Spleen (tissue), 11 donors: ENCODE results near the gene CACNA1A. TPM values are rescaled to one million over a fixed set of nuclear protein-coding genes. Genes with fewer than 3 reads are reported as not detected.

ENCODE experiments used
- DNase-seq: peaks from one replicate; pipeline ENCODE4 v3.0.0-alpha.2; 2020
- H3K27ac ChIP-seq, 8 donors: fragments of 200-600 bp; sonication (generic) in 7 of 8; 1 replicate in 4 of 8; 2 replicates in 4 of 8; pipeline versions ENCODE4 v1.5.0 to v1.8.0; 2016 to 2021; ENCODE audit warnings: inconsistent platforms in 4 of 8, mild to moderate bottlenecking in 4 of 8, moderate library complexity in 1 of 8
- H3K27me3 ChIP-seq, 7 donors: fragments of 200-600 bp; sonication (generic) in 6 of 7; replicated peaks in 1 of 7; 1 replicate in 4 of 7; 2 replicates in 3 of 7; pipeline versions ENCODE4 v1.5.0 to v1.8.0; 2016 to 2021; ENCODE audit warnings: inconsistent platforms in 3 of 7, mild to moderate bottlenecking in 1 of 7
- H3K36me3 ChIP-seq, 6 donors: fragments of 200-600 bp; sonication (generic) in 5 of 6; 1 replicate in 4 of 6; 2 replicates in 2 of 6; pipeline versions ENCODE4 v1.5.0 to v1.8.0; 2016 to 2021; ENCODE audit warnings: inconsistent platforms in 2 of 6
- H3K4me1 ChIP-seq, 6 donors: fragments of 200-600 bp; sonication (generic) in 5 of 6; 1 replicate in 3 of 6; 2 replicates in 3 of 6; pipeline versions ENCODE4 v1.5.0 to v1.8.0; 2016 to 2021; ENCODE audit warnings: inconsistent platforms in 3 of 6
- H3K4me3 ChIP-seq, 8 donors: fragments of 200-600 bp; sonication (generic) in 7 of 8; 1 replicate in 4 of 8; 2 replicates in 4 of 8; pipeline versions ENCODE4 v1.5.0 to v1.8.0; 2016 to 2021; ENCODE audit warnings: inconsistent platforms in 4 of 8, mild to moderate bottlenecking in 4 of 8, moderate library complexity in 2 of 8
- H3K9me3 ChIP-seq, 8 donors: fragments of 200-600 bp; sonication (generic) in 7 of 8; 1 replicate in 4 of 8; 2 replicates in 4 of 8; pipeline versions ENCODE4 v1.5.0 to v1.8.0; 2016 to 2021; ENCODE audit warnings: inconsistent platforms in 4 of 8
- CTCF ChIP-seq, 11 experiments: fragments of 200-600 bp in 7 of 11; fragments of 450-650 bp in 4 of 11; sonication (generic) in 4 of 11; IDR thresholded peaks in 8 of 11; conservative IDR thresholded peaks in 3 of 11; 1 replicate in 7 of 11; 2 replicates in 4 of 11; pipeline versions ENCODE4 v1.4.0 to v1.8.0; 2016 to 2021; ENCODE audit warnings: antibody characterized with exemption in 11 of 11, inconsistent platforms in 4 of 11, mild to moderate bottlenecking in 1 of 11
- POLR2A ChIP-seq, 3 donors: fragments of 450-650 bp; IDR thresholded peaks; one replicate each; pipeline ENCODE4 v1.5.1; 2017; ENCODE audit warnings: antibody characterized with exemption in 3 of 3, mild to moderate bottlenecking in 1 of 3
- POLR2AphosphoS5 ChIP-seq, 3 donors: sonication (generic); formaldehyde crosslinking; IDR thresholded peaks; one replicate each; pipeline ENCODE4 v1.5.1; 2017; ENCODE audit warnings: antibody characterized with exemption in 3 of 3
- WGBS, 5 donors: extraction: QIAGEN DNeasy Blood & Tissue Kit in 3 of 5; methylation state at CpG; one replicate each; pipeline versions ENCODE4 v1.1.5 to v1.1.7; 2013 to 2018; 5-methylcytosine and 5-hydroxymethylcytosine counted together
- intact Hi-C: fragments of 100-400 bp; cut with DNase I; formaldehyde crosslinking; loops from one replicate; pipeline ENCODE4 v1.15.0; 2023; ENCODE audit warnings: low total_unique reads
- polyA plus RNA-seq, 3 donors: library from polyadenylated mRNA; stranded (reverse); fragments of 200-250 nt; gene quantifications; one replicate each; pipeline ENCODE4 v1.2.1, GENCODE V29; 2013
- total RNA-seq, 7 donors: library from RNA; depleted of rRNA in 3 of 7; stranded (reverse); fragments of >200 nt in 3 of 7; fragmentation: NEBNext Ultra II Directional in 4 of 7; extraction: Animal tissue kit (Norgen Biotek cat#: 25700) in 4 of 7; gene quantifications; one replicate each; pipeline versions ENCODE4 v1.1.0 to v1.2.1, GENCODE V29; 2016 to 2021
- donor health status: healthy with polysubstance abuse.
- donor health status: DM: no; HTN: no; CAD: no; lungs with moderate emphysema.
- donor health status: DM: no; HTN: no; CAD: no.
- donor health status: Bipolar disorder and iron deficiency.
- donor health status: healthy.
- donor health status: DM: no; HTN: no; CAD: no.
- donor health status: DM: yes; HTN: yes; CAD: no.

Gene CACNA1A
- total and polyA plus RNA-seq, 10 donors: 0.39 to 1.9 (median 0.75) TPM

- Histone ChIP-seq H3K4me3 (no peak overlapping the region), H3K27me3 (peaks cover 0 to 71% (median 0%) of the 10 kb centered on the region in 7 donors), H3K36me3 (no peaks in the 10 kb centered on the region), H3K9me3 (peaks cover 0 to 25% (median 7%) of the 10 kb centered on the region in 8 donors), H3K27ac (no peak overlapping the region), H3K4me1 (peaks cover 0 to 3% (median 0%) of the 10 kb centered on the region in 6 donors)
- TF ChIP-seq CTCF (IDR thresholded peaks at IDR 0.05 in 8 of 11, conservative IDR thresholded peaks at IDR 0.05 in 3 of 11) (no peak), POLR2A (IDR thresholded peaks at IDR 0.05) (no peak), POLR2AphosphoS5 (IDR thresholded peaks at IDR 0.05) (no peak)
- intact Hi-C loops: no loop called here
- no peak for DNase-seq
- WGBS, 5 donors: 32 to 40% (median 34%) methylated on average over 18 of the region's 18 CpGs
These were observed 109.8 kb downstream of the CACNA1A start for GRCh38 chr19:13396250-13397080.

- Histone ChIP-seq H3K36me3 (no peaks in the 10 kb centered on the region), H3K4me1 (no peaks in the 10 kb centered on the region), H3K4me3 (no peak overlapping the region), H3K9me3 (no peaks in the 10 kb centered on the region), H3K27me3 (peaks cover 0 to 18% (median 0%) of the 10 kb centered on the region in 7 donors), H3K27ac (no peak overlapping the region)
- no peak for TF ChIP-seq POLR2A (IDR thresholded peaks at IDR 0.05)
- no peak for TF ChIP-seq POLR2AphosphoS5 (IDR thresholded peaks at IDR 0.05)
- TF ChIP-seq CTCF (IDR thresholded peaks at IDR 0.05 in 8 of 11, conservative IDR thresholded peaks at IDR 0.05 in 3 of 11): no peak
- intact Hi-C loops: no loop called here
- DNase-seq: no peak
- 74 to 87% (median 82%) methylated on average over 4 of the region's 4 CpGs for WGBS, 5 donors
These were observed 123.7 kb downstream of the CACNA1A start for GRCh38 chr19:13382633-13382938.

- Histone ChIP-seq H3K27me3 (peaks cover 0 to 18% (median 0%) of the 10 kb centered on the region in 7 donors), H3K36me3 (no peaks in the 10 kb centered on the region), H3K27ac (no peak overlapping the region), H3K4me1 (no peaks in the 10 kb centered on the region), H3K9me3 (no peaks in the 10 kb centered on the region), H3K4me3 (no peak overlapping the region)
- TF ChIP-seq POLR2A (IDR thresholded peaks at IDR 0.05) (no peak), CTCF (IDR thresholded peaks at IDR 0.05 in 8 of 11, conservative IDR thresholded peaks at IDR 0.05 in 3 of 11) (no peak), POLR2AphosphoS5 (IDR thresholded peaks at IDR 0.05) (no peak)
- intact Hi-C loops: no loop called here
- WGBS, 5 donors: 73 to 83% (median 77%) methylated on average over 8 to 9 of the region's 9 CpGs
- no peak for DNase-seq
These were observed 124.2 kb downstream of the CACNA1A start for GRCh38 chr19:13381827-13382632.

- H3K4me3 ChIP-seq: no peak overlapping the region
- no peaks in the 10 kb centered on the region for H3K4me1 ChIP-seq
- no peak overlapping the region for H3K27ac ChIP-seq
- peaks cover 0 to 18% (median 2%) of the 10 kb centered on the region in 8 donors for H3K9me3 ChIP-seq
- H3K36me3 ChIP-seq: no peaks in the 10 kb centered on the region
- H3K27me3 ChIP-seq: peaks cover 0 to 19% (median 0%) of the 10 kb centered on the region in 7 donors
- no peak for TF ChIP-seq POLR2AphosphoS5 (IDR thresholded peaks at IDR 0.05)
- no peak for TF ChIP-seq POLR2A (IDR thresholded peaks at IDR 0.05)
- no peak for TF ChIP-seq CTCF (IDR thresholded peaks at IDR 0.05 in 8 of 11, conservative IDR thresholded peaks at IDR 0.05 in 3 of 11)
- no peak for DNase-seq
- intact Hi-C loops: no loop called here
These were observed 129.7 kb downstream of the CACNA1A start for GRCh38 chr19:13376537-13376936.
